ENCODE measurements around the gene CADM1.

DNA sequence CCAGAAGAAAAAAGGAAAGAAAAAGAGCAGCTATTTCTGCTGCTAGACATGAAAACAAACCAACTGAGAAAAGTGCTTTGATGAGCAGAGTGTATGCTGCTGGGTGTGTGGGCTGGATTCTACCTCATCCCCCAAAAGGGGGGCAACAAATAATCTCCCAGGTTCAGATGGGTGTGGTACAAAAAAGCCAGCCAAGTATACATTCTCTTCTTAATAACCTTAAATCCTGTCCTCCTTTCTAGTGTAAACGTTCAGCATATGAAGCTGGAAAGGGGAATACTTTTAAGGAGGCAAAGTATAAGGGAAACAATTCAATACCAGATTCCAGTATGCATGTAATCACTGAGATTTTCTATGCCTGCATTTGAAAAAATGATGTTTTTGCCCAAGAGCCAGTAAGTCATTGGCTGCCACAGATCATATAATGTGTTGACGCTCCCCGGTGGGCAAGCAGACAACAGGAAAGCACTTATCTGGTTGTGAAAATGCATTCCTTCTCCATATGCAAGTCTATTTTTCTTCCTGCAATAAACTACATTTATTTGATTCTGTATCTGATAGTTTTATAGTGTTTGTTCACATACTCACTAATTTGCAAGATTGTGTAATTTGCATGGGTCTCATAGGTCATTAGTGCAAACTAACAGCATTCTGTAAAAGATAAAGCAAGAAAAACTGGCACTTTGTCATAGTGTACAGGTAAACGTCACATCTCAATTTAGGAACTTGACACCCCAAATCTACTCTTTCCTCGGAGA lies 201.1 kb downstream of the CADM1 start:
- TF ChIP-seq, protein P1, sequence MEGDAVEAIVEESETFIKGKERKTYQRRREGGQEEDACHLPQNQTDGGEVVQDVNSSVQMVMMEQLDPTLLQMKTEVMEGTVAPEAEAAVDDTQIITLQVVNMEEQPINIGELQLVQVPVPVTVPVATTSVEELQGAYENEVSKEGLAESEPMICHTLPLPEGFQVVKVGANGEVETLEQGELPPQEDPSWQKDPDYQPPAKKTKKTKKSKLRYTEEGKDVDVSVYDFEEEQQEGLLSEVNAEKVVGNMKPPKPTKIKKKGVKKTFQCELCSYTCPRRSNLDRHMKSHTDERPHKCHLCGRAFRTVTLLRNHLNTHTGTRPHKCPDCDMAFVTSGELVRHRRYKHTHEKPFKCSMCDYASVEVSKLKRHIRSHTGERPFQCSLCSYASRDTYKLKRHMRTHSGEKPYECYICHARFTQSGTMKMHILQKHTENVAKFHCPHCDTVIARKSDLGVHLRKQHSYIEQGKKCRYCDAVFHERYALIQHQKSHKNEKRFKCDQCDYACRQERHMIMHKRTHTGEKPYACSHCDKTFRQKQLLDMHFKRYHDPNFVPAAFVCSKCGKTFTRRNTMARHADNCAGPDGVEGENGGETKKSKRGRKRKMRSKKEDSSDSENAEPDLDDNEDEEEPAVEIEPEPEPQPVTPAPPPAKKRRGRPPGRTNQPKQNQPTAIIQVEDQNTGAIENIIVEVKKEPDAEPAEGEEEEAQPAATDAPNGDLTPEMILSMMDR (conservative IDR thresholded peaks at IDR 0.05; ENCODE audit: low read depth in 2 of 2): no peak
- TF ChIP-seq, protein P2, sequence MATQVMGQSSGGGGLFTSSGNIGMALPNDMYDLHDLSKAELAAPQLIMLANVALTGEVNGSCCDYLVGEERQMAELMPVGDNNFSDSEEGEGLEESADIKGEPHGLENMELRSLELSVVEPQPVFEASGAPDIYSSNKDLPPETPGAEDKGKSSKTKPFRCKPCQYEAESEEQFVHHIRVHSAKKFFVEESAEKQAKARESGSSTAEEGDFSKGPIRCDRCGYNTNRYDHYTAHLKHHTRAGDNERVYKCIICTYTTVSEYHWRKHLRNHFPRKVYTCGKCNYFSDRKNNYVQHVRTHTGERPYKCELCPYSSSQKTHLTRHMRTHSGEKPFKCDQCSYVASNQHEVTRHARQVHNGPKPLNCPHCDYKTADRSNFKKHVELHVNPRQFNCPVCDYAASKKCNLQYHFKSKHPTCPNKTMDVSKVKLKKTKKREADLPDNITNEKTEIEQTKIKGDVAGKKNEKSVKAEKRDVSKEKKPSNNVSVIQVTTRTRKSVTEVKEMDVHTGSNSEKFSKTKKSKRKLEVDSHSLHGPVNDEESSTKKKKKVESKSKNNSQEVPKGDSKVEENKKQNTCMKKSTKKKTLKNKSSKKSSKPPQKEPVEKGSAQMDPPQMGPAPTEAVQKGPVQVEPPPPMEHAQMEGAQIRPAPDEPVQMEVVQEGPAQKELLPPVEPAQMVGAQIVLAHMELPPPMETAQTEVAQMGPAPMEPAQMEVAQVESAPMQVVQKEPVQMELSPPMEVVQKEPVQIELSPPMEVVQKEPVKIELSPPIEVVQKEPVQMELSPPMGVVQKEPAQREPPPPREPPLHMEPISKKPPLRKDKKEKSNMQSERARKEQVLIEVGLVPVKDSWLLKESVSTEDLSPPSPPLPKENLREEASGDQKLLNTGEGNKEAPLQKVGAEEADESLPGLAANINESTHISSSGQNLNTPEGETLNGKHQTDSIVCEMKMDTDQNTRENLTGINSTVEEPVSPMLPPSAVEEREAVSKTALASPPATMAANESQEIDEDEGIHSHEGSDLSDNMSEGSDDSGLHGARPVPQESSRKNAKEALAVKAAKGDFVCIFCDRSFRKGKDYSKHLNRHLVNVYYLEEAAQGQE (IDR thresholded peaks at IDR 0.05; ENCODE audit: unreplicated experiment): no peak
- no peak for TF ChIP-seq CREB1 (CRISPR knock-in tag; IDR thresholded peaks at IDR 0.05; ENCODE audit: low read depth)
